Activated CD4-positive, alpha-beta memory T cell treated with anti-CD3 and anti-CD28 coated beads for 36 hours (primary cell): Measurements from ENCODE around the gene DNAJB2. TPM values are rescaled to one million over a fixed set of nuclear protein-coding genes. Genes with fewer than 3 reads are reported as not detected.
"Not testable (repeated sequence)": the region's sequence is repeated elsewhere in the genome, so short reads cannot be mapped to it uniquely, and the experiment has no call there.

Experiments used
- CTCF ChIA-PET: fragments of 350-600 bp; sonication (Branson Sonifier 250); formaldehyde crosslinking; loops from one replicate; lab custom pipeline; 2021; ENCODE audit warnings: antibody characterized with exemption, inconsistent platforms; lab: Charles Lee
- POLR2A ChIA-PET: fragments of 350-600 bp; sonication (Branson Sonifier 250); formaldehyde crosslinking; loops from one replicate; lab custom pipeline; 2021; ENCODE audit warnings: antibody characterized with exemption; lab: Charles Lee
- DNase-seq: peaks from one replicate; pipeline ENCODE4 v3.0.0-alpha.2; 2020
- H3K27ac Mint-ChIP-seq: one replicate; pipeline ENCODE4 v1.8.0; 2021; ENCODE audit warnings: mixed read lengths
- H3K27me3 Mint-ChIP-seq: one replicate; pipeline ENCODE4 v1.8.0; 2021; ENCODE audit warnings: mixed read lengths
- H3K36me3 Mint-ChIP-seq: one replicate; pipeline ENCODE4 v1.8.0; 2021; ENCODE audit warnings: mixed read lengths
- H3K4me1 Mint-ChIP-seq: one replicate; pipeline ENCODE4 v1.8.0; 2021; ENCODE audit warnings: low read depth, mixed read lengths
- H3K4me3 Mint-ChIP-seq: one replicate; pipeline ENCODE4 v1.8.0; 2021; ENCODE audit warnings: mild to moderate bottlenecking, mixed read lengths
- H3K9me3 Mint-ChIP-seq: one replicate; pipeline ENCODE4 v1.8.0; 2021; ENCODE audit warnings: mixed read lengths
- intact Hi-C: fragments of 100-400 bp; cut with micrococcal nuclease; formaldehyde crosslinking; loops from one replicate; pipeline ENCODE4 v1.15.1; 2023
- total RNA-seq, 2 experiments: library from RNA; stranded (reverse); gene quantifications; one replicate each; pipeline ENCODE4 v1.2.3, GENCODE V29; 2021

Gene DNAJB2
- total RNA-seq, 2 experiments from 2014 or later = 37.3 to 39.1 TPM

- Mint-ChIP-seq H3K27ac (no peak overlapping the region), H3K4me3 (no peak overlapping the region), H3K36me3 (no peaks in the 10 kb centered on the region), H3K9me3 (no peaks in the 10 kb centered on the region), H3K27me3 (peaks cover 11% of the 10 kb centered on the region), H3K4me1 (peaks cover 6% of the 10 kb centered on the region)
- CTCF ChIA-PET = interaction anchor here (0.6 to 10.8 kb wide), 13 partner anchors 9 to 324 kb away, joined by 3 to 136 read pairs (median 3); partner anchors contain the start of genes ANKZF1, ATG9A, DNAJB2 and NHEJ1
- POLR2A ChIA-PET = interaction anchor here (1.2 kb wide), 1 partner anchor 20 kb away, joined by 4 read pairs; no protein-coding TSS in a partner anchor
- no peak for DNase-seq
- intact Hi-C loops = no loop called here
Measured at GRCh38 chr2:219300022-219300421, 20.9 kb downstream of the DNAJB2 start.

- Mint-ChIP-seq H3K4me1 (no peaks in the 10 kb centered on the region), H3K27ac (no peak overlapping the region), H3K4me3 (no peak overlapping the region), H3K36me3 (no peaks in the 10 kb centered on the region), H3K27me3 (peaks cover 22% of the 10 kb centered on the region), H3K9me3 (no peaks in the 10 kb centered on the region)
- no peak for DNase-seq
- ChIA-PET CTCF (interaction anchor here (1.1 to 10.8 kb wide), 4 partner anchors 7 to 322 kb away, joined by 3 to 136 read pairs (median 4); partner anchors contain the start of genes DNAJB2 and NHEJ1), POLR2A (no interaction called here)
- intact Hi-C loops = no loop called here
Measured at GRCh38 chr2:219302412-219302968, 23.3 kb downstream of the DNAJB2 start.

- H3K9me3 Mint-ChIP-seq = no peaks in the 10 kb centered on the region
- H3K36me3 Mint-ChIP-seq = no peaks in the 10 kb centered on the region
- H3K27ac Mint-ChIP-seq = no peak overlapping the region
- ChIA-PET CTCF (no interaction called here), POLR2A (no interaction called here)
- intact Hi-C loops = no loop called here
- H3K27me3 Mint-ChIP-seq = peaks cover 28% of the 10 kb centered on the region
- no peak for DNase-seq
- H3K4me3 Mint-ChIP-seq = no peak overlapping the region
- no peaks in the 10 kb centered on the region for H3K4me1 Mint-ChIP-seq
Measured at GRCh38 chr2:219304223-219304622, 25.1 kb downstream of the DNAJB2 start.

GRCh38 chr2:219306047-219306446 lies 26.9 kb downstream of the DNAJB2 start:
- Mint-ChIP-seq H3K4me1 (no peaks in the 10 kb centered on the region), H3K27me3 (peaks cover 32% of the 10 kb centered on the region), H3K27ac (no peak overlapping the region), H3K4me3 (no peak overlapping the region), H3K9me3 (no peaks in the 10 kb centered on the region), H3K36me3 (no peaks in the 10 kb centered on the region)
- DNase-seq = no peak
- intact Hi-C loops = no loop called here
- CTCF ChIA-PET = interaction anchor here (1.5 kb wide), 1 partner anchor 11 kb away, joined by 5 read pairs; no protein-coding TSS in a partner anchor
- POLR2A ChIA-PET = no interaction called here

- ChIA-PET POLR2A (no interaction called here), CTCF (interaction anchor here (0.8 to 3.1 kb wide), 3 partner anchors 9 to 31 kb away, joined by 3 to 14 read pairs (median 7); no protein-coding TSS in a partner anchor)
- Mint-ChIP-seq H3K4me1 (no peaks in the 10 kb centered on the region), H3K27ac (no peak overlapping the region), H3K9me3 (no peaks in the 10 kb centered on the region), H3K27me3 (peaks cover 38% of the 10 kb centered on the region), H3K4me3 (no peak overlapping the region), H3K36me3 (no peaks in the 10 kb centered on the region)
- DNase-seq = peak; percentile 78
- intact Hi-C loops = no loop called here
Measured at GRCh38 chr2:219308142-219309101, 29.3 kb downstream of the DNAJB2 start.

- ChIA-PET CTCF (interaction anchor here (0.8 to 3.1 kb wide), 4 partner anchors 10 to 137 kb away, joined by 3 to 14 read pairs (median 6); no protein-coding TSS in a partner anchor), POLR2A (no interaction called here)
- no peaks in the 10 kb centered on the region for H3K9me3 Mint-ChIP-seq
- intact Hi-C loops = no loop called here
- DNase-seq = no peak
- H3K4me3 Mint-ChIP-seq = no peak within 1 kb of the TSS
- H3K27ac Mint-ChIP-seq = no peak within 1 kb of the TSS
- H3K36me3 Mint-ChIP-seq = no peaks in the 10 kb centered on the region
- no peaks in the 10 kb centered on the region for H3K4me1 Mint-ChIP-seq
- peaks cover 40% of the 10 kb centered on the region for H3K27me3 Mint-ChIP-seq
Measured at GRCh38 chr2:219309278-219309677, 30.1 kb downstream of the DNAJB2 start, which contains the start of gene PTPRN. TSS of gene PTPRN (minus strand) at chr2:219309401. CDS start at chr2:219309332, 69 bp downstream.

GRCh38 chr2:219312683-219313263 lies 33.6 kb downstream of the DNAJB2 start:
- POLR2A ChIA-PET, H3K9me3 Mint-ChIP-seq: not testable (repeated sequence)
- CTCF ChIA-PET = interaction anchor here (2.5 kb wide), 1 partner anchor 17 kb away, joined by 11 read pairs; no protein-coding TSS in a partner anchor

GRCh38 chr2:219314804-219315468 lies 35.8 kb downstream of the DNAJB2 start:
- CTCF ChIA-PET = interaction anchor here (0.5 to 2.5 kb wide), 3 partner anchors 19 to 1209 kb away, joined by 3 to 11 read pairs (median 4); no protein-coding TSS in a partner anchor
- Mint-ChIP-seq H3K27ac (no peak overlapping the region), H3K9me3 (no peaks in the 10 kb centered on the region), H3K36me3 (no peaks in the 10 kb centered on the region), H3K27me3 (peaks cover 15% of the 10 kb centered on the region), H3K4me3 (no peak overlapping the region), H3K4me1 (no peaks in the 10 kb centered on the region)
- POLR2A ChIA-PET = no interaction called here
- DNase-seq = no peak
- intact Hi-C loops = no loop called here

More at GRCh38 chr2:219312683-219313263, 33.6 kb downstream of the DNAJB2 start:
- H3K36me3 Mint-ChIP-seq, H3K4me3 Mint-ChIP-seq, DNase-seq, H3K4me1 Mint-ChIP-seq, intact Hi-C loops, H3K27ac Mint-ChIP-seq: not testable (repeated sequence)
- H3K27me3 Mint-ChIP-seq = peaks cover 26% of the 10 kb centered on the region

GRCh38 chr2:219323434-219323833 lies 44.3 kb downstream of the DNAJB2 start:
- no peak for DNase-seq
- CTCF ChIA-PET = interaction anchor here (1.0 kb wide), 1 partner anchor 30 kb away, joined by 3 read pairs; no protein-coding TSS in a partner anchor
- Mint-ChIP-seq H3K27ac (no peak overlapping the region), H3K36me3 (no peaks in the 10 kb centered on the region), H3K27me3 (peaks cover 15% of the 10 kb centered on the region), H3K4me1 (peaks cover 9% of the 10 kb centered on the region), H3K4me3 (no peak overlapping the region), H3K9me3 (no peaks in the 10 kb centered on the region)
- intact Hi-C loops = no loop called here
- POLR2A ChIA-PET = no interaction called here

- CTCF ChIA-PET = no interaction called here
- no peak for DNase-seq
- no peaks in the 10 kb centered on the region for H3K9me3 Mint-ChIP-seq
- peaks cover 9% of the 10 kb centered on the region for H3K4me1 Mint-ChIP-seq
- POLR2A ChIA-PET = no interaction called here
- H3K36me3 Mint-ChIP-seq = no peaks in the 10 kb centered on the region
- intact Hi-C loops = no loop called here
- H3K4me3 Mint-ChIP-seq = no peak overlapping the region
- no peak overlapping the region for H3K27ac Mint-ChIP-seq
- H3K27me3 Mint-ChIP-seq = peaks cover 15% of the 10 kb centered on the region
Measured at GRCh38 chr2:219325136-219325535, 46.0 kb downstream of the DNAJB2 start.

- Mint-ChIP-seq H3K4me3 (no peak overlapping the region), H3K9me3 (no peaks in the 10 kb centered on the region), H3K4me1 (peaks cover 8% of the 10 kb centered on the region), H3K27ac (no peak overlapping the region), H3K36me3 (no peaks in the 10 kb centered on the region), H3K27me3 (peaks cover 15% of the 10 kb centered on the region)
- intact Hi-C loops = no loop called here
- CTCF ChIA-PET = no interaction called here
- no peak for DNase-seq
- POLR2A ChIA-PET = no interaction called here
Measured at GRCh38 chr2:219325657-219326315, 46.6 kb downstream of the DNAJB2 start.
